Measurements from ENCODE around the gene FSIP1.

Gene FSIP1

DNA sequence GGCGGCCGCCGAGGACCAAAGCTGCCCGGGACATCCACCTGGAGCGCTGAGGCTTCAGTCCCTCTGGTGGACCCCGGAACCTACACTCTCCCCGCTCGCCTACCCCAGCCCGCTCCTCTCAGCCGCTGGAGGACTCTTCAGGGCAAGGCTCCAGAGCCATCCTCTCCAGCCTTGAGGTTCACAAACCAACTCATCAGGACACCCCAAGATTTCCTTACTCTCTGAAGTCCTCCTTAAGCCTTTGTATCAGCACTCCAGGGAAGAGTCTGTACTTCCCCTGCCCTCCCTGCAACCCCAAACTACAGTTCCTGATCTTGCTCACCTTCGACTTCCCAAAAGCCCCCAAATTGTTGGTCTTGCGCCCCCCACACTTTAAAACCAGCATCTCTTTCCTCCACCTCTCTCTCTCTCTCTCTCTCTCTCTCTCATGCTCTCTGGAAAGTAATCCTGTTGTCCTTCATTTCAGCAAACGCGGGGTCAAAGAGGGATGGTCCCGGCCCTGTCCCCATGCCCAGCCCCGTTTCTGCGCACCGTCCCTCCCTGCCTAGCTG, 201.3 kb downstream of the FSIP1 start:
- ChIA-PET CTCF (interaction anchor here (0.8 to 5.5 kb wide), 21 partner anchors 35 to 884 kb away, joined by 3 to 51 read pairs (median 5); no protein-coding TSS in a partner anchor), POLR2A (interaction anchor here (0.6 to 5.5 kb wide), 82 partner anchors 10 to 885 kb away, joined by 3 to 133 read pairs (median 5); no protein-coding TSS in a partner anchor)
- H3K4me3 ChIP-seq (ENCODE audit: low read depth, low read length): peak overlapping the region; percentile 95
- TF ChIP-seq, protein P1, sequence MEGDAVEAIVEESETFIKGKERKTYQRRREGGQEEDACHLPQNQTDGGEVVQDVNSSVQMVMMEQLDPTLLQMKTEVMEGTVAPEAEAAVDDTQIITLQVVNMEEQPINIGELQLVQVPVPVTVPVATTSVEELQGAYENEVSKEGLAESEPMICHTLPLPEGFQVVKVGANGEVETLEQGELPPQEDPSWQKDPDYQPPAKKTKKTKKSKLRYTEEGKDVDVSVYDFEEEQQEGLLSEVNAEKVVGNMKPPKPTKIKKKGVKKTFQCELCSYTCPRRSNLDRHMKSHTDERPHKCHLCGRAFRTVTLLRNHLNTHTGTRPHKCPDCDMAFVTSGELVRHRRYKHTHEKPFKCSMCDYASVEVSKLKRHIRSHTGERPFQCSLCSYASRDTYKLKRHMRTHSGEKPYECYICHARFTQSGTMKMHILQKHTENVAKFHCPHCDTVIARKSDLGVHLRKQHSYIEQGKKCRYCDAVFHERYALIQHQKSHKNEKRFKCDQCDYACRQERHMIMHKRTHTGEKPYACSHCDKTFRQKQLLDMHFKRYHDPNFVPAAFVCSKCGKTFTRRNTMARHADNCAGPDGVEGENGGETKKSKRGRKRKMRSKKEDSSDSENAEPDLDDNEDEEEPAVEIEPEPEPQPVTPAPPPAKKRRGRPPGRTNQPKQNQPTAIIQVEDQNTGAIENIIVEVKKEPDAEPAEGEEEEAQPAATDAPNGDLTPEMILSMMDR (IDR thresholded peaks at IDR 0.05; ENCODE audit: insufficient read depth, low read length, missing control alignments): no peak
- peak; percentile 14 for DNase-seq (ENCODE audit: low read depth, low spot score)

GRCh38 chr15:39580485-39581241, 202.0 kb downstream of the FSIP1 start, which contains the start of gene THBS1:
TSS of gene THBS1 (plus strand) at chr15:39581079. CDS start at chr15:39581858, 779 bp downstream.
- DNase-seq (ENCODE audit: low read depth, low spot score): peak; percentile 86
- ChIA-PET POLR2A (interaction anchor here (0.5 to 5.5 kb wide), 88 partner anchors 13 to 885 kb away, joined by 3 to 133 read pairs (median 4); no protein-coding TSS in a partner anchor), CTCF (interaction anchor here (0.7 to 5.5 kb wide), 43 partner anchors 8 to 884 kb away, joined by 3 to 51 read pairs (median 4); no protein-coding TSS in a partner anchor)
- peak within 1 kb of the TSS; percentile 95 for H3K4me3 ChIP-seq (ENCODE audit: low read depth, low read length)
- TF ChIP-seq, protein P1 (IDR thresholded peaks at IDR 0.05; ENCODE audit: insufficient read depth, low read length, missing control alignments): no peak

DNA sequence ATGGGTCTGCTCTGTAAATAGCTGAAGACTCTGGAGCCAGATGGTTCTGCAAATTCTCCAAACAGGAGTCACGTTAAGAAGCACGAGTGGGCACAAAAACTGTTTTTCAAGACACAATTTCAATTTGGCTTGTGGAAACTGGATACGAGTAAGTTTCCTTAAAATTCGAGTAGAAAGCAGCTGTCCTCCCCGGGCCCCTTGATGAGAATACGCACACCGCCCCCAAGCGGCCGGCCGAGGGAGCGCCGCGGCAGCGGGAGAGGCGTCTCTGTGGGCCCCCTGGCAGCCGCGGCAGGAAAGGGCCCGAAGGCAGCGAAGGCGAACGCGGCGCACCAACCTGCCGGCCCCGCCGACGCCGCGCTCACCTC, 202.5 kb downstream of the FSIP1 start:
- peak overlapping the region; percentile 95 for H3K4me3 ChIP-seq (ENCODE audit: low read depth, low read length)
- TF ChIP-seq, protein P1 (IDR thresholded peaks at IDR 0.05; ENCODE audit: insufficient read depth, low read length, missing control alignments): peak; percentile 93
- DNase-seq (ENCODE audit: low read depth, low spot score): peak; percentile 98
- ChIA-PET POLR2A (interaction anchor here (0.5 to 5.5 kb wide), 65 partner anchors 18 to 884 kb away, joined by 3 to 133 read pairs (median 5); no protein-coding TSS in a partner anchor), CTCF (interaction anchor here (0.7 to 5.5 kb wide), 48 partner anchors 9 to 883 kb away, joined by 3 to 51 read pairs (median 3); no protein-coding TSS in a partner anchor)

DNA sequence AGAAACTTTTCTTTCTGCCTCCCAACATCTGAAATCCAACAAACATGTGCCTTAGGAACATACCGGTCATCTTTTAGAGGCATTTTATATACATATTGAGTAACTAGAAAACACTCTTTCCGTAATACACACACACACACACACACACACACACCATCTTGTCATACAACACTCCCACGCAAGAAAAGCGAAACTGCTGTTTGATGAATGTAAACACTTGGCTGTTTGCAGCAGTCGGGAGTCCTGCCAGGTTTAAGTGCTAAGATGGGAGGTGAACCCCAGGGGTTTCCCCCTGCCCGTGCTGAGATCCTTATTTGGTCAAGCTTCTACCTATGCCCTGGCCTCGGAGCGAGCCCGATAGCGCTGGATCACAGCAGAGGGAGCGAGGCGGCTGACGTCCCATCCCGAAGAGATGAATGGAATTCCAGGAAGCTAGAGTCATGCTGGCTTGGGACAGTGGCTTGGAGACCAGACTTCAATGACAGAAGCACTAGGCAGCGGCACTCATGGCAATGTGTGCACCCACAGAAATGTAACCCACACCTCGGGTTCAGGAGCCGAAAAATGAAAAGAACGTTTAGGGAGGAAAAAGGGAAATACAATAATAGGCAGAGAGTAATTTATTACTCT, 203.0 kb downstream of the FSIP1 start:
- TF ChIP-seq, protein P1 (IDR thresholded peaks at IDR 0.05; ENCODE audit: insufficient read depth, low read length, missing control alignments): no peak
- peak overlapping the region; percentile 56 for H3K4me3 ChIP-seq (ENCODE audit: low read depth, low read length)
- POLR2A ChIA-PET: interaction anchor here (0.5 to 5.5 kb wide), 36 partner anchors 19 to 872 kb away, joined by 3 to 133 read pairs (median 10); no protein-coding TSS in a partner anchor
- DNase-seq (ENCODE audit: low read depth, low spot score): peak; percentile 95
- CTCF ChIA-PET: interaction anchor here (0.7 to 5.5 kb wide), 38 partner anchors 10 to 881 kb away, joined by 3 to 51 read pairs (median 4); no protein-coding TSS in a partner anchor

DNA sequence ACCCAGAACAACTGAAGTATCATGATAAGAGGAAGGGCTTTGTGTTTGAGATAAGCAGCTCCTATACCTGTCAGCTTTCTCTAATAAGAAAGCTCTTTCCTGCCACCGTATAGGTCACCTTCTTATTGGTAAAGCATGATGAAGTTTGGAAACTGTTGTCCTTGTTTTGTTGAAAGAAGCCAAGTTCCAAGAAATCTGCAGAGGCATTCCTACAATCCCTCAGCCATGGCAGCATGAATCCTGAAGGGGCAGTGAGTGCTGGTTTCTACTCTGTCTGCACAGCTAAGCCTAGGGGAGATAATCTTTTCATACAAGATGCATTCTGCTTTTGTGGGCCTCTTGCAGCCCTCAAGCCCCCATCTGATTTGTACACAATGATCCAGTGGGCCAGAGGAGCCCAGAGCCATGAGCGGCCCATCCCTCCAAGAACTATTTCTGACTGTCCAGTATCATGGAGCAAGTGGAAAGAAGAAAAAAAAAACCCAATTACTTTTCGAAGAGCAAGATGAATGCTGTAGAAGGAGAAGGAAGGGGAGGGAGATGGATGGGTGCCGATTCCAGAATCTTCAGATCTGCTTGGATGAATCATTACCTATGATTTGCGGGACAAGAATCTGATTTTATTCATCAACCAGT, 203.7 kb downstream of the FSIP1 start:
- ChIA-PET CTCF (interaction anchor here (1.0 to 5.5 kb wide), 15 partner anchors 18 to 880 kb away, joined by 3 to 51 read pairs (median 5); no protein-coding TSS in a partner anchor), POLR2A (interaction anchor here (0.6 to 5.5 kb wide), 14 partner anchors 74 to 683 kb away, joined by 3 to 133 read pairs (median 22); no protein-coding TSS in a partner anchor)
- H3K4me3 ChIP-seq (ENCODE audit: low read depth, low read length): peak overlapping the region; percentile 56
- TF ChIP-seq, protein P1 (IDR thresholded peaks at IDR 0.05; ENCODE audit: insufficient read depth, low read length, missing control alignments): peak; percentile 29
- no peak for DNase-seq (ENCODE audit: low read depth, low spot score)
